Measurements from ENCODE around the gene NPAS1.

DNA sequence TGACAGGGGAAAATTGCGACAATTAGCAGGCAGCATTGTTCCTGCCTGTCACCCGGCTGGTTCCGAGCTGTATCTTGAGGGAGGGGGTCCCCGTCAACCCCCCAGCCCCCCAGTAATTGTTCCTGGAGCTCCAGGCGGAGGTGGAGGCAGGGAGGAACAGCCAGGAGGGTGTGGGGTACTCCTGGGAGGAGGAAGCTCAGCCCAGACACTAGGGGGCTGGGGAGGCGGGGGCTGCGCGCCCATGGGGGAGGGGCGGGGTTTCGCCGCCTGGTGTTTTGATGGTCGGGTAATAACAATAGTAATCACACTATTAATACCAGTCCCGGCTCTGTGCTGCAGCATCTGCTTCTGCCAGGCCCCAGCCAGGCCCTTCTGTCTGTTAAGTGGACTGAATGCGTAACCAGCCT lies 8.6 kb downstream of the NPAS1 start:
- TF ChIP-seq EZH2phosphoT487 (IDR thresholded peaks at IDR 0.05; ENCODE audit: borderline replicate concordance) (no peak), POLR2A (IDR thresholded peaks at IDR 0.05; ENCODE audit: borderline replicate concordance, extremely low read depth, insufficient read depth, insufficient read length) (no peak), EZH2 (IDR thresholded peaks at IDR 0.05) (no peak), CTCF (IDR thresholded peaks at IDR 0.05 in 2 of 3, conservative IDR thresholded peaks at IDR 0.05 in 1 of 3; ENCODE audit: borderline replicate concordance in 1 of 3, insufficient read depth in 1 of 3, low read depth in 2 of 3, low read length in 2 of 3) (no peak), SRF (IDR thresholded peaks at IDR 0.05; ENCODE audit: low read depth) (no peak), SIN3A (IDR thresholded peaks at IDR 0.05; ENCODE audit: low read depth) (no peak), CEBPB (IDR thresholded peaks at IDR 0.05; ENCODE audit: low read depth) (no peak), POLR2AphosphoS5 (IDR thresholded peaks at IDR 0.05; ENCODE audit: low read depth, low read length) (no peak), EGR1 (IDR thresholded peaks at IDR 0.05; ENCODE audit: low read depth) (no peak), YY1 (IDR thresholded peaks at IDR 0.05; ENCODE audit: extremely low read depth, insufficient replicate concordance, low read depth, low read length) (no peak), FOSL1 (IDR thresholded peaks at IDR 0.05; ENCODE audit: low read depth) (no peak)
- TF ChIP-seq, protein P1, sequence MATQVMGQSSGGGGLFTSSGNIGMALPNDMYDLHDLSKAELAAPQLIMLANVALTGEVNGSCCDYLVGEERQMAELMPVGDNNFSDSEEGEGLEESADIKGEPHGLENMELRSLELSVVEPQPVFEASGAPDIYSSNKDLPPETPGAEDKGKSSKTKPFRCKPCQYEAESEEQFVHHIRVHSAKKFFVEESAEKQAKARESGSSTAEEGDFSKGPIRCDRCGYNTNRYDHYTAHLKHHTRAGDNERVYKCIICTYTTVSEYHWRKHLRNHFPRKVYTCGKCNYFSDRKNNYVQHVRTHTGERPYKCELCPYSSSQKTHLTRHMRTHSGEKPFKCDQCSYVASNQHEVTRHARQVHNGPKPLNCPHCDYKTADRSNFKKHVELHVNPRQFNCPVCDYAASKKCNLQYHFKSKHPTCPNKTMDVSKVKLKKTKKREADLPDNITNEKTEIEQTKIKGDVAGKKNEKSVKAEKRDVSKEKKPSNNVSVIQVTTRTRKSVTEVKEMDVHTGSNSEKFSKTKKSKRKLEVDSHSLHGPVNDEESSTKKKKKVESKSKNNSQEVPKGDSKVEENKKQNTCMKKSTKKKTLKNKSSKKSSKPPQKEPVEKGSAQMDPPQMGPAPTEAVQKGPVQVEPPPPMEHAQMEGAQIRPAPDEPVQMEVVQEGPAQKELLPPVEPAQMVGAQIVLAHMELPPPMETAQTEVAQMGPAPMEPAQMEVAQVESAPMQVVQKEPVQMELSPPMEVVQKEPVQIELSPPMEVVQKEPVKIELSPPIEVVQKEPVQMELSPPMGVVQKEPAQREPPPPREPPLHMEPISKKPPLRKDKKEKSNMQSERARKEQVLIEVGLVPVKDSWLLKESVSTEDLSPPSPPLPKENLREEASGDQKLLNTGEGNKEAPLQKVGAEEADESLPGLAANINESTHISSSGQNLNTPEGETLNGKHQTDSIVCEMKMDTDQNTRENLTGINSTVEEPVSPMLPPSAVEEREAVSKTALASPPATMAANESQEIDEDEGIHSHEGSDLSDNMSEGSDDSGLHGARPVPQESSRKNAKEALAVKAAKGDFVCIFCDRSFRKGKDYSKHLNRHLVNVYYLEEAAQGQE (IDR thresholded peaks at IDR 0.05; ENCODE audit: low read depth): no peak
- TF ChIP-seq, protein P2, sequence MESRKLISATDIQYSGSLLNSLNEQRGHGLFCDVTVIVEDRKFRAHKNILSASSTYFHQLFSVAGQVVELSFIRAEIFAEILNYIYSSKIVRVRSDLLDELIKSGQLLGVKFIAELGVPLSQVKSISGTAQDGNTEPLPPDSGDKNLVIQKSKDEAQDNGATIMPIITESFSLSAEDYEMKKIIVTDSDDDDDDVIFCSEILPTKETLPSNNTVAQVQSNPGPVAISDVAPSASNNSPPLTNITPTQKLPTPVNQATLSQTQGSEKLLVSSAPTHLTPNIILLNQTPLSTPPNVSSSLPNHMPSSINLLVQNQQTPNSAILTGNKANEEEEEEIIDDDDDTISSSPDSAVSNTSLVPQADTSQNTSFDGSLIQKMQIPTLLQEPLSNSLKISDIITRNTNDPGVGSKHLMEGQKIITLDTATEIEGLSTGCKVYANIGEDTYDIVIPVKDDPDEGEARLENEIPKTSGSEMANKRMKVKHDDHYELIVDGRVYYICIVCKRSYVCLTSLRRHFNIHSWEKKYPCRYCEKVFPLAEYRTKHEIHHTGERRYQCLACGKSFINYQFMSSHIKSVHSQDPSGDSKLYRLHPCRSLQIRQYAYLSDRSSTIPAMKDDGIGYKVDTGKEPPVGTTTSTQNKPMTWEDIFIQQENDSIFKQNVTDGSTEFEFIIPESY (IDR thresholded peaks at IDR 0.05; ENCODE audit: extremely low read depth, insufficient replicate concordance, low read length): no peak
- TF ChIP-seq, protein P3, sequence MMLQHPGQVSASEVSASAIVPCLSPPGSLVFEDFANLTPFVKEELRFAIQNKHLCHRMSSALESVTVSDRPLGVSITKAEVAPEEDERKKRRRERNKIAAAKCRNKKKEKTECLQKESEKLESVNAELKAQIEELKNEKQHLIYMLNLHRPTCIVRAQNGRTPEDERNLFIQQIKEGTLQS (IDR thresholded peaks at IDR 0.05): no peak
